Measurements from ENCODE around the gene RBM33.
"Not testable (repeated sequence)": the region's sequence is repeated elsewhere in the genome, so short reads cannot be mapped to it uniquely, and the experiment has no call there.

RBM33 gene

GRCh38 chr7:155611808-155612447 lies 32.5 kb upstream of the RBM33 start:
- no peaks in the 10 kb centered on the region for H3K27me3 ChIP-seq (ENCODE audit: control insufficient read depth, insufficient read depth, low read length)
- no peaks in the 10 kb centered on the region for H3K36me3 ChIP-seq (ENCODE audit: control insufficient read depth, insufficient read depth, low read length)
- H3K9ac ChIP-seq (ENCODE audit: low read length) = no peak overlapping the region
- no peak overlapping the region for H3K27ac ChIP-seq (ENCODE audit: low read depth, low read length)
- no peak overlapping the region for H3K4me3 ChIP-seq (ENCODE audit: low read length)
- H3K4me1 ChIP-seq (ENCODE audit: control insufficient read depth, insufficient read depth, low read length) = no peaks in the 10 kb centered on the region

- Histone ChIP-seq H3K36me3 (ENCODE audit: control insufficient read depth, insufficient read depth, low read length) (no peaks in the 10 kb centered on the region), H3K4me3 (ENCODE audit: low read length) (no peak overlapping the region), H3K27ac (ENCODE audit: low read depth, low read length) (no peak overlapping the region), H3K27me3 (ENCODE audit: control insufficient read depth, insufficient read depth, low read length) (no peaks in the 10 kb centered on the region), H3K9ac (ENCODE audit: low read length) (no peak overlapping the region), H3K4me1 (ENCODE audit: control insufficient read depth, insufficient read depth, low read length) (no peaks in the 10 kb centered on the region)
These were observed 31.8 kb upstream of the RBM33 start for GRCh38 chr7:155612658-155613057.

DNA sequence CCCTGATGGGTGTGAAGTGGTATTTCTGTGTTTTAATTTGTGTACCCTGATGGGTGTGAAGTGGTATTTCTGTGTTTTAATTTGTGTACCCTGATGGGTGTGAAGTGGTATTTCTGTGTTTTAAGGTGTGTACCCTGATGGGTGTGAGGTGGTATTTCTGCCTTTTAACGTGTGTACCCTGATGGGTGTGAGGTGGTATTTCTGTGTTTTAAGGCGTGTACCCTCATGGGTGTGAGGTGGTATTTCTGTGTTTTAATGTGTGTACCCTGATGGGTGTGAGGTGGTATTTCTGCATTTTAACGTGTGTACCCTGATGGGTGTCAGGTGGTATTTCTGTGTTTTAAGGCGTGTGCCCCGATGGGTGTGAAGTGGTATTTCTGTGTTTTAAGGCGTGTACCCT lies 29.4 kb upstream of the RBM33 start:
- not testable (repeated sequence) for H3K4me3 ChIP-seq (ENCODE audit: low read length); H3K27me3 ChIP-seq (ENCODE audit: control insufficient read depth, insufficient read depth, low read length); H3K27ac ChIP-seq (ENCODE audit: low read depth, low read length); H3K9ac ChIP-seq (ENCODE audit: low read length); H3K36me3 ChIP-seq (ENCODE audit: control insufficient read depth, insufficient read depth, low read length); H3K4me1 ChIP-seq (ENCODE audit: control insufficient read depth, insufficient read depth, low read length)

DNA sequence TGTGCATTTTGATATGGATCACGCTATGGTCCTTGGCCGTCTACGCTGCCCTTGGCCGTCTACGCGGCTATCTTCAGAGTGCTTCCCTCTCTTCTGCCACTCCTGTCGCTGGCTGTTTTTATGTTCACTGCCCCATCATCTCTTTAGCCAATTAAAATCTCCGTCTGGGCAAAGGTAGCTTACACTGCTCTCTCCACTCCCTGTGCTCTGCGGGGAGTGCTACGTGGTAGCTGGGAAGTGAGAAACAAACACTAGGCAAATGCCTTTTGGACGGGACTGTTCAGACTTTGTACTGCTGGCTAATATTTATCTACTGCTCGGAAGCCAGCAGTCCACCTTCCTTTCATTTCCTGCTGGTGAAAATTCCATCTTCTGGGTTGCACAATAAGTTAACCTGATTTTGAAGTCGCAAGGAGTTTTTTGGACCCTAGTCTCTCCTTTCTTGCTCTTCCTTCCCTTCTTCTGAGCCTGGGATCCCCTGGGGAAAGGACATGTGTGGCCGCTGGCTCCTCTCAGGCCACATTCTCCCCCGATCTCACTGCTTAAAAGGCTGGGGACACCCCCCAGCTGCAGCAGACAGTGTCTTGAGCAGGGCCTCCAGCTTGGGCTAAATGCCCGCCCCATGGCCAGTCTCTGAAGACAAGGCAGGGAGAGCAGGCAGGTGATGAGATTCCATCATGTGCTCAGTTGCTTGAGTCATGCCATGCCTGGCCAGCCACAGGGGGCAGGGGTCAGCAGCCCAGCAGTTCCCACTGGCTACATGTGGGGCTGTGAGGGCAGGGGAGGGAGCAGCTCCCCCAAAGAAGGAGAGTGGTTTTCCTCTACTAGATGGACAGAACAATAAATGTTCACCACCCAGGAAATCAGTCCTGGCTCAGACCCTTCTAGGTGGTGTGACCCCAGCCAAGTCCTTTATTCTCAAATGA lies 25.5 kb upstream of the RBM33 start:
- H3K4me3 ChIP-seq (ENCODE audit: low read length) = peak overlapping the region; percentile 41
- no peak overlapping the region for H3K9ac ChIP-seq (ENCODE audit: low read length)
- H3K27ac ChIP-seq (ENCODE audit: low read depth, low read length) = no peak overlapping the region

DNA sequence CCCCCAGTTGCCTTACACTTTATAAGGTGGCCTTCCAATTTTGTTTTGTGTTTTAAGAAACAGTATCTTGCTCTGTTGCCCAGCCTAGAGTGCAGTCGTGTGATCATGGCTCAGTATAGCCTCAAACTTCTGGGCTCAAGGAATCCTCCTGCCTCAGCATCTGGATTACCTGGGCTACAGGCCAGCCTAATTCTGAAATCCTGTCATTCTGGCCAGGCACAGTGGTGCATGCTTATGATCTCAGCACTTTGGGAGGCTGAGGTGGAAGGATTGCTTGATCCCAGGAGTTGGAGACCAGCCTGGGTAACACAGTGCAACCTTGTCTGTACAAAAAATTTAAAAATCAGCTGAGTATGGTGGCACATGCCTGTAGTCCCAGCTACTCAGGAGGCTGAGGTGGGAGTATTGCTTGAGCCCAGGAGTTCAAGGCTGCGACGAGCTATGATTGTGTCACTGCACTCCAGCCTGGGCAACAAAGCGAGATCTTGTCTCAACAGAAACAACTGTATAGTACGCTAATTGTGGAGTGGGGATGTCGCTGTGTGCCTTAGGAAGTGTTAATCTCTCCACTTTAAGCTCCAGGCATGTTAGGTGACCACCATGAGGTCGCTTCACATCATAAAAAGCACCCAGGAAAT lies 24.7 kb upstream of the RBM33 start:
- Histone ChIP-seq H3K9ac (ENCODE audit: low read length) (no peak overlapping the region), H3K27ac (ENCODE audit: low read depth, low read length) (no peak overlapping the region), H3K4me3 (ENCODE audit: low read length) (no peak overlapping the region), H3K27me3 (ENCODE audit: control insufficient read depth, insufficient read depth, low read length) (no peaks in the 10 kb centered on the region), H3K4me1 (ENCODE audit: control insufficient read depth, insufficient read depth, low read length) (no peaks in the 10 kb centered on the region), H3K36me3 (ENCODE audit: control insufficient read depth, insufficient read depth, low read length) (no peaks in the 10 kb centered on the region)

More for the DNA sequence above, 25.5 kb upstream of the RBM33 start:
- no peaks in the 10 kb centered on the region for H3K4me1 ChIP-seq (ENCODE audit: control insufficient read depth, insufficient read depth, low read length)
- H3K27me3 ChIP-seq (ENCODE audit: control insufficient read depth, insufficient read depth, low read length) = no peaks in the 10 kb centered on the region
- no peaks in the 10 kb centered on the region for H3K36me3 ChIP-seq (ENCODE audit: control insufficient read depth, insufficient read depth, low read length)

GRCh38 chr7:155620497-155620896 lies 24.0 kb upstream of the RBM33 start:
- H3K4me1 ChIP-seq (ENCODE audit: control insufficient read depth, insufficient read depth, low read length) = no peaks in the 10 kb centered on the region
- no peak overlapping the region for H3K27ac ChIP-seq (ENCODE audit: low read depth, low read length)
- no peak overlapping the region for H3K9ac ChIP-seq (ENCODE audit: low read length)
- H3K27me3 ChIP-seq (ENCODE audit: control insufficient read depth, insufficient read depth, low read length) = no peaks in the 10 kb centered on the region
- no peaks in the 10 kb centered on the region for H3K36me3 ChIP-seq (ENCODE audit: control insufficient read depth, insufficient read depth, low read length)
- H3K4me3 ChIP-seq (ENCODE audit: low read length) = no peak overlapping the region

GRCh38 chr7:155621418-155621980 lies 23.0 kb upstream of the RBM33 start:
- H3K4me3 ChIP-seq (ENCODE audit: low read length) = no peak overlapping the region
- H3K9ac ChIP-seq (ENCODE audit: low read length) = no peak overlapping the region
- no peaks in the 10 kb centered on the region for H3K4me1 ChIP-seq (ENCODE audit: control insufficient read depth, insufficient read depth, low read length)

DNA sequence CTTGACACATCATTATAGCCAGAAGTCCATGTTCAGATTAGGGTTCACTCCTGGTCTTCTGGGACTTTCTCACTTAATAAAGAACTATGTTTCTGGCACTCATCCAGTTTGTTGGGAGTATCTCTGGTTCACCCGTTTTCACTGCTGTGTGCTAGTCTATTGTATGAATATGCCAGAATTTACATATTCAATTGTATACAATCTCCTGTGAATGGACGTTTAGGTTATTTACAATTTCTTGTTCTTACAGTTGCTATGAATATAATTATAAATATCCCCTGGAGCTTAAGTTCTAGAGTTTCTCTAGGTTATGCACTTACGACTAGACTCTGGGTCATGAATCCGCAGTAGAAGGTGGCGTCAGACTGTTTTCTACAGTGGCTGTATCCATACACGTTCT lies 20.0 kb upstream of the RBM33 start:
- Histone ChIP-seq H3K36me3 (ENCODE audit: control insufficient read depth, insufficient read depth, low read length) (no peaks in the 10 kb centered on the region), H3K27me3 (ENCODE audit: control insufficient read depth, insufficient read depth, low read length) (no peaks in the 10 kb centered on the region), H3K27ac (ENCODE audit: low read depth, low read length) (no peak overlapping the region), H3K4me3 (ENCODE audit: low read length) (no peak overlapping the region), H3K4me1 (ENCODE audit: control insufficient read depth, insufficient read depth, low read length) (no peaks in the 10 kb centered on the region), H3K9ac (ENCODE audit: low read length) (no peak overlapping the region)

More at GRCh38 chr7:155621418-155621980, 23.0 kb upstream of the RBM33 start:
- Histone ChIP-seq H3K27ac (ENCODE audit: low read depth, low read length) (no peak overlapping the region), H3K27me3 (ENCODE audit: control insufficient read depth, insufficient read depth, low read length) (no peaks in the 10 kb centered on the region), H3K36me3 (ENCODE audit: control insufficient read depth, insufficient read depth, low read length) (no peaks in the 10 kb centered on the region)

DNA sequence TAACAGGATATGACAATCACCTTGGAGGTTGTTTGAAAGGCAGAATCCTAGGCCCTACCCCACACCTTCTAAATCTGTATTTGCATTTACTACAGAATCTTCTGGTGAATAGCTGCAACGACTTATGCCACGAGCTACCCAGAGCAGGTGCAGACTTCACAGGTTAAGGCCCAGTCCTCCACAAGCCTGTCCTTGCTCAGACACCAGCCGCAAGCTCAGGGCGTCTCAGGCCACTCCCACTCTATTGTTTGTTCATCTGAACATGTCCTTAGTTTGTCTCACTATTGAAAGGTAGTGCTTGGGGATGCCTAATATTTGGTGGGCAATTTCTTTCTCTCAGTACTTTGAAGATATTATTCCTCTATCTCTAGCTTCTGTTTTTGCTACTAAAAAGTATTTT lies 18.9 kb upstream of the RBM33 start:
- Histone ChIP-seq H3K27ac (ENCODE audit: low read depth, low read length) (no peak overlapping the region), H3K36me3 (ENCODE audit: control insufficient read depth, insufficient read depth, low read length) (no peaks in the 10 kb centered on the region), H3K27me3 (ENCODE audit: control insufficient read depth, insufficient read depth, low read length) (no peaks in the 10 kb centered on the region), H3K4me3 (ENCODE audit: low read length) (no peak overlapping the region), H3K9ac (ENCODE audit: low read length) (no peak overlapping the region), H3K4me1 (ENCODE audit: control insufficient read depth, insufficient read depth, low read length) (no peaks in the 10 kb centered on the region)

DNA sequence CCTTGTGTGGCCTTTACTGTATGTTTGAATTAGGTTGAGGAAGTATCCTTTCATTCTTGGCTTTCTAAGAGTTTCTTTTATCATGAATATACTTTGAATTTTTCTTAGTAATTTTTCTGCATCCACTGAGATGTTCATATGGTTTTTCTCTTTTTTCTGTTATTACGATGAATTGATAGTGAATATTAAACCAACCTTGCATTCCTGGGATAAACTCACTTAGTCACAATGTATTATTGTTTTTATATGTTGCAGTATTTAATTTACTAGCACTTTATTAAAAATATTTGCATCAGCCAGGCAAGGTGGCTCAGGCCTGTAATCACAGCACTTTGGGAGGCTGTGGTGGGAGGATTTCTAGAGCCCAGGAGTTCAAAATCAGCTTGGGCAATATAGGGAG lies 15.3 kb upstream of the RBM33 start:
- Histone ChIP-seq H3K4me1 (ENCODE audit: control insufficient read depth, insufficient read depth, low read length) (no peaks in the 10 kb centered on the region), H3K9ac (ENCODE audit: low read length) (no peak overlapping the region), H3K27me3 (ENCODE audit: control insufficient read depth, insufficient read depth, low read length) (no peaks in the 10 kb centered on the region), H3K4me3 (ENCODE audit: low read length) (no peak overlapping the region), H3K27ac (ENCODE audit: low read depth, low read length) (no peak overlapping the region), H3K36me3 (ENCODE audit: control insufficient read depth, insufficient read depth, low read length) (no peaks in the 10 kb centered on the region)

GRCh38 chr7:155631155-155631554 lies 13.3 kb upstream of the RBM33 start:
- Histone ChIP-seq H3K36me3 (ENCODE audit: control insufficient read depth, insufficient read depth, low read length) (no peaks in the 10 kb centered on the region), H3K27ac (ENCODE audit: low read depth, low read length) (no peak overlapping the region), H3K4me1 (ENCODE audit: control insufficient read depth, insufficient read depth, low read length) (no peaks in the 10 kb centered on the region), H3K9ac (ENCODE audit: low read length) (no peak overlapping the region), H3K27me3 (ENCODE audit: control insufficient read depth, insufficient read depth, low read length) (no peaks in the 10 kb centered on the region), H3K4me3 (ENCODE audit: low read length) (no peak overlapping the region)

DNA sequence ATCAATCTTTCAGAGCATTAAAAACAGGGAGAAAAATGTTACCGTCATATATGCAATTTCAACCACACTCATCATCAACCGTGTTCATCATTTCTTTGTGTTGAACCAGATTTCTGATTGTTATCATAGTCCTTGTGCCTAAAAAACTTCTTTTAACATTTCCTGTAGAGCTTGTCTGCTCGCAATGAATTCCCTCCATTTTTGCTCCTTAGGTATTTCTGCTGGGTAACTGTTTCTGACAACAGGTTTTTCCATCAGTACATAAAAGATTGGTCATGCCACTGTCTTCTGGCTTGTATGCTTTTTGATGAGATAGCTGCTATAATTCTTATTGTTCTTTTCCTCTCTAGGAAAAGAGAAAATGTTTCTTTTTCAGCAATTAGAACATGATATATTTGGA lies 8.6 kb upstream of the RBM33 start:
- no peaks in the 10 kb centered on the region for H3K36me3 ChIP-seq (ENCODE audit: control insufficient read depth, insufficient read depth, low read length)
- no peaks in the 10 kb centered on the region for H3K4me1 ChIP-seq (ENCODE audit: control insufficient read depth, insufficient read depth, low read length)
- no peaks in the 10 kb centered on the region for H3K27me3 ChIP-seq (ENCODE audit: control insufficient read depth, insufficient read depth, low read length)
- no peak overlapping the region for H3K9ac ChIP-seq (ENCODE audit: low read length)
- H3K27ac ChIP-seq (ENCODE audit: low read depth, low read length) = no peak overlapping the region
- H3K4me3 ChIP-seq (ENCODE audit: low read length) = no peak overlapping the region
